Measurements from ENCODE around the gene NUP210. TPM values are rescaled to one million over a fixed set of nuclear protein-coding genes. Genes with fewer than 3 reads are reported as not detected.
"Not testable (repeated sequence)": the region's sequence is repeated elsewhere in the genome, so short reads cannot be mapped to it uniquely, and the experiment has no call there.

The NUP210 gene
- total and polyA plus RNA-seq, 2 experiments from 2014 or later: 13.8 to 73.9 TPM

DNA sequence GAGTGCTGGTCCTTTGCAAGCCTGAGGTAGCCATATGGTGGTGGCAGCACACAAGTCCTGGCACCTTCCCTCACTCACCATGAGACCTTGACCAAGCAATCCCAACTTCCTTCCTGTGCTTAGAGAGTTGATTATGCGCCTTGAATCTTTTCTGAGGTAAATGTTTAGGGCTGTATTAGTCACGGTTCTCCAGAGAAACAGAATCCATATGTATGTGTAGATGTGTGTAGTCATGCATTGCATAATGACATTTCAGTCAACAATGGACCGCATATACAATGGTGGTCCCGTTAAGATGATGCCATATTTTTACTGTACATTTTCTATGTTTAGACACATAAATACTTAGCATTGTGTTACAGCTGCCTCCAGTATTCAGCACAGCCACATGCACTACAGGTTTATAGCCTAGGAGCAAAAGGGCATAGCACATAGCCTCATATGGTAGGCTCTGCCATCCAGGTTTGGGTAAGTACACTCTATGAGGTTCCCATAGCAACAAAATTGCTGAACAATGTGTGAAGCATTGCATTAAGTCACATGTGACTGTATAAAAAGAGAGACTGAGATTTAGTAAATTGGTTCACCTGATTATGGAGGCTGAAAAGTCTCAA, 20.2 kb upstream of the NUP210 start:
- Histone ChIP-seq H3K27me3 (ENCODE audit: insufficient read depth) (no peaks in the 10 kb centered on the region), H2AFZ (no peak overlapping the region), H3K79me2 (replicated peaks; ENCODE audit: insufficient read depth) (no peaks in the 10 kb centered on the region), H3K36me3 (ENCODE audit: insufficient read depth) (no peaks in the 10 kb centered on the region), H3F3A (replicated peaks; ENCODE audit: low read depth) (no peaks in the 10 kb centered on the region), H3K4me2 (no peak overlapping the region), H3K4me1 (ENCODE audit: insufficient read depth) (no peaks in the 10 kb centered on the region), H3K27ac (ENCODE audit: low read depth) (no peak overlapping the region), H3K4me3 (no peak overlapping the region), H4K20me1 (replicated peaks; ENCODE audit: insufficient read depth) (no peaks in the 10 kb centered on the region; the same call in 1 of the 2 replicates), H3K9me2 (ENCODE audit: insufficient read depth) (no peaks in the 10 kb centered on the region)
- H3K4me3 Mint-ChIP-seq: no peak overlapping the region
- ATAC-seq (no peak), DNase-seq (ENCODE audit: low spot score) (no peak)
- no peaks in the 10 kb centered on the region for H3K4me1 Mint-ChIP-seq
- peaks cover 3% of the 10 kb centered on the region; the same call in 2 of the 3 replicates for H3K36me3 Mint-ChIP-seq (ENCODE audit: low read depth)
- H3K27me3 Mint-ChIP-seq (ENCODE audit: insufficient read depth, low read depth, poor library complexity): no peaks in the 10 kb centered on the region
- H3K27ac Mint-ChIP-seq: no peak overlapping the region
- H3K9me3 Mint-ChIP-seq: peaks cover 1% of the 10 kb centered on the region; the same call in 1 of the 3 replicates
- no peak for TF ChIP-seq CREB1 (CRISPR knock-in tag; IDR thresholded peaks at IDR 0.05; ENCODE audit: low read depth)
- TF ChIP-seq, protein P1, sequence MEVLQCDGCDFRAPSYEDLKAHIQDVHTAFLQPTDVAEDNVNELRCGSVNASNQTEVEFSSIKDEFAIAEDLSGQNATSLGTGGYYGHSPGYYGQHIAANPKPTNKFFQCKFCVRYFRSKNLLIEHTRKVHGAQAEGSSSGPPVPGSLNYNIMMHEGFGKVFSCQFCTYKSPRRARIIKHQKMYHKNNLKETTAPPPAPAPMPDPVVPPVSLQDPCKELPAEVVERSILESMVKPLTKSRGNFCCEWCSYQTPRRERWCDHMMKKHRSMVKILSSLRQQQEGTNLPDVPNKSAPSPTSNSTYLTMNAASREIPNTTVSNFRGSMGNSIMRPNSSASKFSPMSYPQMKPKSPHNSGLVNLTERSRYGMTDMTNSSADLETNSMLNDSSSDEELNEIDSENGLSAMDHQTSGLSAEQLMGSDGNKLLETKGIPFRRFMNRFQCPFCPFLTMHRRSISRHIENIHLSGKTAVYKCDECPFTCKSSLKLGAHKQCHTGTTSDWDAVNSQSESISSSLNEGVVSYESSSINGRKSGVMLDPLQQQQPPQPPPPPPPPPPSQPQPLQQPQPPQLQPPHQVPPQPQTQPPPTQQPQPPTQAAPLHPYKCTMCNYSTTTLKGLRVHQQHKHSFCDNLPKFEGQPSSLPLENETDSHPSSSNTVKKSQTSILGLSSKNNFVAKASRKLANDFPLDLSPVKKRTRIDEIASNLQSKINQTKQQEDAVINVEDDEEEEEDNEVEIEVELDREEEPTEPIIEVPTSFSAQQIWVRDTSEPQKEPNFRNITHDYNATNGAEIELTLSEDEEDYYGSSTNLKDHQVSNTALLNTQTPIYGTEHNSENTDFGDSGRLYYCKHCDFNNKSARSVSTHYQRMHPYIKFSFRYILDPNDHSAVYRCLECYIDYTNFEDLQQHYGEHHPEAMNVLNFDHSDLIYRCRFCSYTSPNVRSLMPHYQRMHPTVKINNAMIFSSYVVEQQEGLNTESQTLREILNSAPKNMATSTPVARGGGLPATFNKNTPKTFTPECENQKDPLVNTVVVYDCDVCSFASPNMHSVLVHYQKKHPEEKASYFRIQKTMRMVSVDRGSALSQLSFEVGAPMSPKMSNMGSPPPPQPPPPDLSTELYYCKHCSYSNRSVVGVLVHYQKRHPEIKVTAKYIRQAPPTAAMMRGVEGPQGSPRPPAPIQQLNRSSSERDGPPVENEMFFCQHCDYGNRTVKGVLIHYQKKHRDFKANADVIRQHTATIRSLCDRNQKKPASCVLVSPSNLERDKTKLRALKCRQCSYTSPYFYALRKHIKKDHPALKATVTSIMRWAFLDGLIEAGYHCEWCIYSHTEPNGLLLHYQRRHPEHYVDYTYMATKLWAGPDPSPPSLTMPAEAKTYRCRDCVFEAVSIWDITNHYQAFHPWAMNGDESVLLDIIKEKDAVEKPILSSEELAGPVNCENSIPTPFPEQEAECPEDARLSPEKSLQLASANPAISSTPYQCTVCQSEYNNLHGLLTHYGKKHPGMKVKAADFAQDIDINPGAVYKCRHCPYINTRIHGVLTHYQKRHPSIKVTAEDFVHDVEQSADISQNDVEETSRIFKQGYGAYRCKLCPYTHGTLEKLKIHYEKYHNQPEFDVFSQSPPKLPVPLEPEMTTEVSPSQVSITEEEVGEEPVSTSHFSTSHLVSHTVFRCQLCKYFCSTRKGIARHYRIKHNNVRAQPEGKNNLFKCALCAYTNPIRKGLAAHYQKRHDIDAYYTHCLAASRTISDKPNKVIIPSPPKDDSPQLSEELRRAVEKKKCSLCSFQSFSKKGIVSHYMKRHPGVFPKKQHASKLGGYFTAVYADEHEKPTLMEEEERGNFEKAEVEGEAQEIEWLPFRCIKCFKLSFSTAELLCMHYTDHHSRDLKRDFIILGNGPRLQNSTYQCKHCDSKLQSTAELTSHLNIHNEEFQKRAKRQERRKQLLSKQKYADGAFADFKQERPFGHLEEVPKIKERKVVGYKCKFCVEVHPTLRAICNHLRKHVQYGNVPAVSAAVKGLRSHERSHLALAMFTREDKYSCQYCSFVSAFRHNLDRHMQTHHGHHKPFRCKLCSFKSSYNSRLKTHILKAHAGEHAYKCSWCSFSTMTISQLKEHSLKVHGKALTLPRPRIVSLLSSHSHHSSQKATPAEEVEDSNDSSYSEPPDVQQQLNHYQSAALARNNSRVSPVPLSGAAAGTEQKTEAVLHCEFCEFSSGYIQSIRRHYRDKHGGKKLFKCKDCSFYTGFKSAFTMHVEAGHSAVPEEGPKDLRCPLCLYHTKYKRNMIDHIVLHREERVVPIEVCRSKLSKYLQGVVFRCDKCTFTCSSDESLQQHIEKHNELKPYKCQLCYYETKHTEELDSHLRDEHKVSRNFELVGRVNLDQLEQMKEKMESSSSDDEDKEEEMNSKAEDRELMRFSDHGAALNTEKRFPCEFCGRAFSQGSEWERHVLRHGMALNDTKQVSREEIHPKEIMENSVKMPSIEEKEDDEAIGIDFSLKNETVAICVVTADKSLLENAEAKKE (CRISPR knock-in tag; IDR thresholded peaks at IDR 0.05): no peak
- TF ChIP-seq STAT1 (IDR thresholded peaks at IDR 0.05; ENCODE audit: unreplicated experiment): no peak

DNA sequence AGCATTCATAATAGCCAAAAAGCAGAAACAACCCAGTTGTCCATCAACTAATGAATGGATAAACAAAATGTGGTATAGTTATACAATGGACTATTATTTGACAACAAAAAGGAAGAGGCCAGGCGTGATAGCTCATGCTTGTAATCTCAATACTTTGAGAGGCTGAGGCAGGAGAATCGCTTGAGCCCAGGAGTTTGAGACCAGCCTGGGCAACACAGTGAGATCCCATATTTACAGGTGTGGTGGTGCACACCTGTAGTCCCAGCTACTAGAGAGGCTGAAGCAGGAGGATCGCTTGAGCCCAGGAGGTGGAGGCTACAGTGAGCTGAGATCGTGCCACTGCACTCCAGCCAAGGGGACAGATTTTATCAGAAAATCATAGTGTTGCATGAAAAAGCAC, 16.1 kb upstream of the NUP210 start:
- H2AFZ ChIP-seq; H3K79me2 ChIP-seq (replicated peaks; ENCODE audit: insufficient read depth); H3K4me1 Mint-ChIP-seq; H3K27me3 ChIP-seq (ENCODE audit: insufficient read depth); H3K27ac ChIP-seq (ENCODE audit: low read depth); DNase-seq (ENCODE audit: low spot score); H3K36me3 ChIP-seq (ENCODE audit: insufficient read depth); H3F3A ChIP-seq (replicated peaks; ENCODE audit: low read depth); H3K9me2 ChIP-seq (ENCODE audit: insufficient read depth); H4K20me1 ChIP-seq (replicated peaks; ENCODE audit: insufficient read depth); H3K27me3 Mint-ChIP-seq (ENCODE audit: insufficient read depth, low read depth, poor library complexity); ATAC-seq; H3K4me3 Mint-ChIP-seq; H3K4me2 ChIP-seq; H3K36me3 Mint-ChIP-seq (ENCODE audit: low read depth); H3K27ac Mint-ChIP-seq; H3K4me1 ChIP-seq (ENCODE audit: insufficient read depth); H3K4me3 ChIP-seq: not testable (repeated sequence)
- H3K9me3 Mint-ChIP-seq: peaks cover 11% of the 10 kb centered on the region; the same call in 2 of the 3 replicates

All from GM23338 (cell line).